ENCODE measurements around the gene CEP57. TPM values are rescaled to one million over a fixed set of nuclear protein-coding genes. Genes with fewer than 3 reads are reported as not detected.

CEP57 gene
- total RNA-seq, 1 experiment from 2014 or later = 73.7 TPM

GRCh38 chr11:95794086-95794485 lies 3.8 kb downstream of the CEP57 start:
- no peak for TF ChIP-seq CTCF (IDR thresholded peaks at IDR 0.05; ENCODE audit: unreplicated experiment)
- ChIA-PET POLR2A (no interaction called here), CTCF (interaction anchor here (0.5 to 0.6 kb wide), 2 partner anchors 532 to 545 kb away, joined by 3 read pairs; no protein-coding TSS in a partner anchor)
- Mint-ChIP-seq H3K27ac (ENCODE audit: low read depth, unreplicated experiment) (no peak overlapping the region), H3K9me3 (ENCODE audit: unreplicated experiment) (no peaks in the 10 kb centered on the region), H3K36me3 (ENCODE audit: insufficient read depth, unreplicated experiment) (peaks cover 11% of the 10 kb centered on the region), H3K4me3 (ENCODE audit: unreplicated experiment) (no peak overlapping the region), H3K27me3 (ENCODE audit: insufficient read depth, unreplicated experiment) (no peaks in the 10 kb centered on the region), H3K4me1 (ENCODE audit: insufficient read depth, unreplicated experiment) (peaks cover 10% of the 10 kb centered on the region)
- DNase-seq (ENCODE audit: unreplicated experiment) = no peak
- BruUV-seq (replicated peaks) = no TSS peak
- intact Hi-C loops (cut with micrococcal nuclease) = no loop called here

GRCh38 chr11:95795627-95796295 lies 5.5 kb downstream of the CEP57 start:
- Mint-ChIP-seq H3K27ac (ENCODE audit: low read depth, unreplicated experiment) (no peak overlapping the region), H3K4me3 (ENCODE audit: unreplicated experiment) (no peak overlapping the region), H3K9me3 (ENCODE audit: unreplicated experiment) (no peaks in the 10 kb centered on the region), H3K27me3 (ENCODE audit: insufficient read depth, unreplicated experiment) (no peaks in the 10 kb centered on the region), H3K4me1 (ENCODE audit: insufficient read depth, unreplicated experiment) (peaks cover 18% of the 10 kb centered on the region), H3K36me3 (ENCODE audit: insufficient read depth, unreplicated experiment) (peaks cover 24% of the 10 kb centered on the region)
- intact Hi-C loops (cut with micrococcal nuclease) = no loop called here
- no peak for DNase-seq (ENCODE audit: unreplicated experiment)
- BruUV-seq (replicated peaks) = no TSS peak
- ChIA-PET POLR2A (interaction anchor here (0.6 to 1.0 kb wide), 3 partner anchors 660 to 1303 kb away, joined by 3 to 5 read pairs (median 3); no protein-coding TSS in a partner anchor), CTCF (interaction anchor here (0.9 to 1.0 kb wide), 3 partner anchors 28 to 1173 kb away, joined by 3 to 4 read pairs (median 3); no protein-coding TSS in a partner anchor)
- TF ChIP-seq CTCF (IDR thresholded peaks at IDR 0.05; ENCODE audit: unreplicated experiment) = no peak

DNA sequence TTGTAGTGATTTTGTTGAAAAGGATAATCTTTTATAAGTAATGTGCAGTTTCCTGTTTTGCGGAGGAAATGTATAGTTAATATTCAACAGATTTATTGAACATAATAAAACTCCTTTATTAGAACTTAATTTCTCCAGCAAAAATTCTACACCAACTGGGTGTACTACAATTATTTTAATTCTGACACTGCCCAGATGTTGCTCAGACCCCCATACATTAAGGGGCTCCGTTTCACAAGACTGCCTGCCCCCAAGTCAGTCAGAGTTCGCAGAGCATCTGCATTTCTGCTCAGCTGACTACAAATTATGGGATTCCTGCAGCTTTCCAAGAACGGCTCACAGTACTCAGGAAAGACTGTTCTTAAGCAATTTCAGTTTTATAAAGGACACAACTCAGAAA lies 6.2 kb downstream of the CEP57 start:
- Mint-ChIP-seq H3K27ac (ENCODE audit: low read depth, unreplicated experiment) (no peak overlapping the region), H3K4me3 (ENCODE audit: unreplicated experiment) (no peak overlapping the region)
- POLR2A ChIA-PET = no interaction called here

More for the DNA sequence above, 6.2 kb downstream of the CEP57 start:
- intact Hi-C loops (cut with micrococcal nuclease) = no loop called here
- H3K9me3 Mint-ChIP-seq (ENCODE audit: unreplicated experiment) = no peaks in the 10 kb centered on the region
- no peak for DNase-seq (ENCODE audit: unreplicated experiment)
- H3K4me1 Mint-ChIP-seq (ENCODE audit: insufficient read depth, unreplicated experiment) = peaks cover 17% of the 10 kb centered on the region
- no peak for TF ChIP-seq CTCF (IDR thresholded peaks at IDR 0.05; ENCODE audit: unreplicated experiment)
- CTCF ChIA-PET = interaction anchor here (0.6 to 1.0 kb wide), 4 partner anchors 27 to 1173 kb away, joined by 3 read pairs; no protein-coding TSS in a partner anchor
- no peaks in the 10 kb centered on the region for H3K27me3 Mint-ChIP-seq (ENCODE audit: insufficient read depth, unreplicated experiment)
- no TSS peak for BruUV-seq (replicated peaks)
- peaks cover 26% of the 10 kb centered on the region for H3K36me3 Mint-ChIP-seq (ENCODE audit: insufficient read depth, unreplicated experiment)
